Mucosa of rectum (tissue), 2 donors: Measurements from ENCODE around the gene ERFE.

Experiments
- H3K27ac ChIP-seq, 2 donors: one replicate each; pipeline ENCODE4 v1.7.0; 2013; ENCODE audit warnings: inconsistent platforms in 2 of 2, low read depth in 2 of 2, low read length in 2 of 2
- H3K27me3 ChIP-seq, 2 donors: one replicate each; pipeline ENCODE4 v1.7.0; 2013; ENCODE audit warnings: low read length in 2 of 2; ENCODE audit not compliant: control insufficient read depth in 2 of 2, insufficient read depth in 2 of 2
- H3K36me3 ChIP-seq, 2 donors: one replicate each; pipeline ENCODE4 v1.7.0; 2013; ENCODE audit warnings: low read length in 2 of 2; ENCODE audit not compliant: control insufficient read depth in 2 of 2, insufficient read depth in 2 of 2
- H3K4me1 ChIP-seq, 2 donors: one replicate each; pipeline ENCODE4 v1.7.0; 2013; ENCODE audit warnings: low read length in 2 of 2, mild to moderate bottlenecking in 1 of 2; ENCODE audit not compliant: control insufficient read depth in 2 of 2, insufficient read depth in 2 of 2
- H3K4me3 ChIP-seq, 2 donors: one replicate each; pipeline ENCODE4 v1.7.0; 2013; ENCODE audit warnings: low read length in 2 of 2
- H3K9ac ChIP-seq, 2 donors: one replicate each; pipeline ENCODE4 v1.7.0; 2013; ENCODE audit warnings: low read length in 2 of 2, low read depth in 1 of 2, mild to moderate bottlenecking in 1 of 2
- H3K9me3 ChIP-seq, 2 donors: one replicate each; pipeline ENCODE4 v1.7.0; 2013; ENCODE audit warnings: low read length in 2 of 2; ENCODE audit not compliant: control insufficient read depth in 2 of 2
- donor health status: healthy.
- donor health status: Normal muscosa, but diverticular disease.

The ERFE gene

DNA sequence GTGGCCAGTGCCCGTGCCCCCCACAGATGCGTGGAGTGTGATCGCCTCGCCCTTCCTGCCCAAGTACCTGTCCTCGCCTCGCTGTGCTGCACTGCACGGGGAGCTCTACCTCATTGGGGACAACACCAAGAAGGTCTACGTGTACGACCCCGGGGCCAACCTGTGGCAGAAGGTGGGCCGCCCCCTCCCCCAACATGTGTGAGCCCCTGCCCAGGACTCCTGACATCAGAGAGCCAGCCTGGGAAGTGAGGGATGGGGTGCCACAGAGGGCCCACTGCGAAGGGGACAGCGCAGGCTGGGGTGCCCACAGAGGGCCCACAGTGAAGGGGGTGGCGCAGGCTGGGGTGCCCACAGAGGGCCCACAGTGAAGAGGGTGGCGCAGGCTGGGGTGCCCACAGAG lies 9.8 kb upstream of the ERFE start:
- Histone ChIP-seq H3K27me3 (no peaks in the 10 kb centered on the region), H3K9ac (no peak overlapping the region), H3K27ac (no peak overlapping the region), H3K36me3 (no peaks in the 10 kb centered on the region), H3K4me3 (no peak overlapping the region), H3K4me1 (no peaks in the 10 kb centered on the region), H3K9me3 (no peaks in the 10 kb centered on the region)

GRCh38 chr2:238149841-238150572 lies 8.8 kb upstream of the ERFE start:
- H3K9ac ChIP-seq, result no peak overlapping the region
- no peaks in the 10 kb centered on the region for H3K27me3 ChIP-seq
- H3K4me3 ChIP-seq, result no peak overlapping the region
- no peak overlapping the region for H3K27ac ChIP-seq
- H3K9me3 ChIP-seq, result no peaks in the 10 kb centered on the region
- H3K4me1 ChIP-seq, result no peaks in the 10 kb centered on the region
- no peaks in the 10 kb centered on the region for H3K36me3 ChIP-seq

DNA sequence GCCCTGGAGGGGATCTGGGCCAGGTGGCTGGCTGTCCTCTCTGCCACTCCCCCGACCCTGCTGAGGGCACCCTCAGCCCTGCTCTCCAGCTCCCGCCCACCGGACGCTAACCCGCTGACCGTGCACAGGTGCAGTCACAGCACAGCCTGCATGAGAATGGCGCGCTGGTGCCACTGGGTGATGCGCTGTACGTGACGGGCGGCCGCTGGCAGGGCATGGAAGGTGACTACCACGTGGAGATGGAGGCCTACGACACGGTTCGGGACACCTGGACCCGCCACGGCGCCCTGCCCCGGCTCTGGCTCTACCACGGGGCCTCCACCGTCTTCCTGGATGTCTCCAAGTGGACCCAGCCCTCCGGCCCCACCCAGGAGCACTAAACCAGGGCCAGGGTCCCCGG lies 8.1 kb upstream of the ERFE start:
- Histone ChIP-seq H3K4me3 (no peak overlapping the region), H3K9me3 (no peaks in the 10 kb centered on the region), H3K9ac (no peak overlapping the region), H3K27me3 (no peaks in the 10 kb centered on the region), H3K36me3 (no peaks in the 10 kb centered on the region), H3K27ac (no peak overlapping the region), H3K4me1 (no peaks in the 10 kb centered on the region)

DNA sequence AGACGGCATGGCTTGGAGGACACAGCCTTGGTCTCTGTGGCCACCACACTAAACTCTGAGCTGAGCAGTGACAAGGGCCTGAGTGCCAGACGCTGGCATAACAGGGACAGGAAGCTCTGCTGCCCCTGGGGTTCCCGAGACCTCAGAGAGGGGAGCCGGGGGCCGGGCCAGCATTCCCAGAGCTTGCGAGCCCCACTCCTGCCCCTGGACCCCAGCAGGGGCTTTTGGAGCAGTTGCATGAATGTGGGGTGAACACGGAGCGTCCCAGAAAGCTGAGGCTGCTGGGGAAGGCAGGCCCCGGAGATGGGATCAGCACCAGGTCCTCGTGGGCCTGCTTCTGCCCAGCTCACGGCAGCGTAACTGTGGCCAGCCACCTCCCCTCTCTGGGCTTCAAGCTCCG lies 7.6 kb upstream of the ERFE start:
- Histone ChIP-seq H3K27ac (no peak overlapping the region), H3K9ac (no peak overlapping the region), H3K36me3 (no peaks in the 10 kb centered on the region), H3K4me1 (no peaks in the 10 kb centered on the region), H3K4me3 (no peak overlapping the region), H3K27me3 (no peaks in the 10 kb centered on the region), H3K9me3 (no peaks in the 10 kb centered on the region)

DNA sequence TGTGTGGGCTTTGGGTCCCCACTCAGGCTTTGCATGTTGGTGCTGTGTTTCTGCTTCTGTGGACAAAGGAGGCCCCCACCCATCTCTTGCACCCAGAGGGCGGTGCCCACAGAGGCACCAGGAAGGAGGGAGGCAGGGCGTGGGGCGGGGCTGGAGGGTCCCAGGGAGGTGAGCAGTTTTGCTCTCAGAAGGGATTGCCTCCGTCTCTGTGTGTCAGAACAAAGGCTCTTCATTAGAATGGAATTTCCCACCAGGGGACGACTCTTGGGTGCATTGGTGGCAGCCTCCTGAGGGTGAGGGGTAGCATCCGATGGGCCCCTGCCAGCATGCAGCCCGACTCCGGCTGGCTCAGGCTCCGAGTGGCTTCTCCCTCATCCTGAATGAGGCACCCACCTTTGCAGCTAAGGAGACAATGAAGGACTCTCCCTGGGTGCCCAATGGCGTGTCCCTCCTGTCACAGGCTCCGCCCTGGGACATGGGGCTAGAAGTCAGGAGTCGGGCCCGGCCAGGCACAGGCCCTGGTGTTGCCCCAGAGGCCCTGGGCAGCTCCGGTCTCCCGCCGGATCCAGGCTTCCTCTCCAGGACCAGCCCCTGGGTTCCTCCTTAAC lies 7.0 kb upstream of the ERFE start:
- Histone ChIP-seq H3K4me3 (no peak overlapping the region), H3K27me3 (no peaks in the 10 kb centered on the region), H3K9me3 (no peaks in the 10 kb centered on the region), H3K4me1 (no peaks in the 10 kb centered on the region), H3K27ac (no peak overlapping the region), H3K36me3 (no peaks in the 10 kb centered on the region), H3K9ac (no peak overlapping the region)

- H3K4me1 ChIP-seq, result peaks cover 0 to under 1% of the 10 kb centered on the region in 2 donors
Observed at GRCh38 chr2:238152771-238153688, 5.7 kb upstream of the ERFE start.

GRCh38 chr2:238154570-238154969 lies 4.2 kb upstream of the ERFE start:
- Histone ChIP-seq H3K4me3 (no peak overlapping the region), H3K4me1 (peaks cover 3 to 6% of the 10 kb centered on the region in 2 donors), H3K27me3 (peaks cover 3 to 5% of the 10 kb centered on the region in 2 donors), H3K9me3 (no peaks in the 10 kb centered on the region), H3K9ac (no peak overlapping the region), H3K36me3 (no peaks in the 10 kb centered on the region), H3K27ac (no peak overlapping the region)

More at GRCh38 chr2:238152771-238153688, 5.7 kb upstream of the ERFE start:
- Histone ChIP-seq H3K27me3 (no peaks in the 10 kb centered on the region), H3K9me3 (no peaks in the 10 kb centered on the region), H3K36me3 (no peaks in the 10 kb centered on the region), H3K4me3 (no peak overlapping the region), H3K27ac (no peak overlapping the region), H3K9ac (no peak overlapping the region)

DNA sequence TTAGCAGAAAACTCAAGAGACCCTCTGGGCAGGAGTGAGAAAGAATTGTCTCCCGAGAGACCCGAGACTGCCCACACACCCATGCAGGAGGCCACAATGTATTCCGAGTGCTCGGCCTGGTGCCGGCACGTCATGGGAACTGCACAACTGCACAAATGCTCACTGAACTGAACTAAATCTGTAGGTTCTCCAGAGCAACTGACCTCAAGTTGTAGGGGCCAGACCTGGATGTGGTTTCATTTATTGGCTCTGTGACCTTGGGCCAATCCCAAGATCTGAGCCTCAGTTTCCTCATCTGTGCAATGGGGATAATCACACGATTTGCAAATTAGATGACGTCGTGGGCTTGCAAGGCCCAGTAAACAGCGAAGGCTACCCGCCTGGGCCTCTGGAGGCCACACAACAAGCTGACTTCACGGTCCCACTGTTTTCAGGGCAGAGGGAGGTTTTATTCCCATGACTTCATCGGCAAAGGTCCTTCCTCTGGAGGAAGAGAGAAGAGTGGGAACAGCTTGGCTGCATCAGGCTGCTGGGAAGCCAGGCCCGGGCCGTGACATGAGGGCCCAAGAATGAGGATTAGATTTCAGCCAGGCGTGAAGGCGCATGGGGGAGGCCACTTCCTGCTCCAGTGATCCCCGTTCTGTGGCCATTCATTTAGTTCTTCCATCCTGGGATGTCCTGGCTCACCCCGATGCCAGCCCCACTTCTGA lies 3.6 kb upstream of the ERFE start:
- H3K9me3 ChIP-seq, result no peaks in the 10 kb centered on the region
- H3K27me3 ChIP-seq, result peaks cover 3 to 11% of the 10 kb centered on the region in 2 donors

DNA sequence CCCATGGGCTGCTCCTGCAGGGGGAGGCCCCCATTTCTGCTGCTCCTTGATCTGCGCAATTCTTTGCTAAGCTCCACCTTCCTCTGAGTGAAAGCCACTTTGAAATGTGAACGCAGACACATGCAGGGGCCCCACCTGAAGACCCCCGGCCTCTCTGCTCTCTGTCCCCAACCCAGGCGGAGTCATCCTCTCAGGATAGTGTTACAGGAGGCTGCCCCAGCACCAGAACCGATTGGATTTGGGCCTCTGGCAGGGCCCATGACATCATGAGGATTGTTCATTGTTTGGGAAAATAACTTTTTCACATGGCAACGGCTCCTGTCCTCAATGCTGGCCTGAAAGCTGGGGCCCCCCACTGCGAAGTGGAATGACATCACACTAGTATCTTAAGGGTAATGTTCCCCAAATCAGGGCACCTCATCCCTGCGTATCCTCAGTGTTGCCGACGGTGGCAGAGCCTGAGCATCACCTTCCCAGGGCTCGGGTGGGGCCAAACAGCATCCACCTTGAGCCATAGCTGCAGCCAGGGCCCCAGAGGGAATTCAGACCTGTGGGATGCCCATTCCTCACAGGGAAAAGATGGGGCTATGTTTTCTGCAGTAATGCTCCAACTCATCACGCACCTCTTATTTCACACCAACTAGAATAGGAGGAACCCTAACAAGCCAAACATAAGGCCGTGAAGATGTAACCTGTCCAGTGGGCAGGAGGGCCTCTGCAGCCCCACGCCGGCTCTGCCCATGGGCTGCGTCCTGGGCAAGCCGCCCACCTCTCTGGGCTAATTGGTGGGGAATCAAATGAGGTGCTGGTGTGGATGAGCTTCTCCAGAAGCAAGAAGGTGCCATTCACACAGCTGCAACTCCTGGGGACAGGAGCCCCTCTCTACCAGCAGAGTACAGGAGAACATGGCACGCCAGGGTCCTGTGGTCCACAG lies 2.7 kb upstream of the ERFE start:
- Histone ChIP-seq H3K27me3 (peaks cover 5 to 11% of the 10 kb centered on the region in 2 donors), H3K36me3 (no peaks in the 10 kb centered on the region), H3K27ac (peak overlapping the region in 1 of 2 donors; percentile 4), H3K9ac (no peak overlapping the region), H3K4me1 (peaks cover 3 to 8% of the 10 kb centered on the region in 2 donors), H3K4me3 (no peak overlapping the region), H3K9me3 (no peaks in the 10 kb centered on the region)

More for the DNA sequence above, 3.6 kb upstream of the ERFE start:
- H3K4me1 ChIP-seq, result peaks cover 3 to 7% of the 10 kb centered on the region in 2 donors
- no peak overlapping the region for H3K9ac ChIP-seq
- no peaks in the 10 kb centered on the region for H3K36me3 ChIP-seq
- no peak overlapping the region for H3K4me3 ChIP-seq
- peak overlapping the region in 1 of 2 donors; percentile 16 for H3K27ac ChIP-seq
